ENCODE data around the gene STH.

DNA sequence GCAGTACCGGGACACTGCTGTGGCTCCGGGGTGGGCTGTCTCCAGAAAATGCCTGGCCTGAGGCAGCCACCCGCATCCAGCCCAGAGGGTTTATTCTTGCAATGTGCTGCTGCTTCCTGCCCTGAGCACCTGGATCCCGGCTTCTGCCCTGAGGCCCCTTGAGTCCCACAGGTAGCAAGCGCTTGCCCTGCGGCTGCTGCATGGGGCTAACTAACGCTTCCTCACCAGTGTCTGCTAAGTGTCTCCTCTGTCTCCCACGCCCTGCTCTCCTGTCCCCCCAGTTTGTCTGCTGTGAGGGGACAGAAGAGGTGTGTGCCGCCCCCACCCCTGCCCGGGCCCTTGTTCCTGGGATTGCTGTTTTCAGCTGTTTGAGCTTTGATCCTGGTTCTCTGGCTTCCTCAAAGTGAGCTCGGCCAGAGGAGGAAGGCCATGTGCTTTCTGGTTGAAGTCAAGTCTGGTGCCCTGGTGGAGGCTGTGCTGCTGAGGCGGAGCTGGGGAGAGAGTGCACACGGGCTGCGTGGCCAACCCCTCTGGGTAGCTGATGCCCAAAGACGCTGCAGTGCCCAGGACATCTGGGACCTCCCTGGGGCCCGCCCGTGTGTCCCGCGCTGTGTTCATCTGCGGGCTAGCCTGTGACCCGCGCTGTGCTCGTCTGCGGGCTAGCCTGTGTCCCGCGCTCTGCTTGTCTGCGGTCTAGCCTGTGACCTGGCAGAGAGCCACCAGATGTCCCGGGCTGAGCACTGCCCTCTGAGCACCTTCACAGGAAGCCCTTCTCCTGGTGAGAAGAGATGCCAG lies 12.9 kb downstream of the STH start:
- TF ChIP-seq, protein P1, sequence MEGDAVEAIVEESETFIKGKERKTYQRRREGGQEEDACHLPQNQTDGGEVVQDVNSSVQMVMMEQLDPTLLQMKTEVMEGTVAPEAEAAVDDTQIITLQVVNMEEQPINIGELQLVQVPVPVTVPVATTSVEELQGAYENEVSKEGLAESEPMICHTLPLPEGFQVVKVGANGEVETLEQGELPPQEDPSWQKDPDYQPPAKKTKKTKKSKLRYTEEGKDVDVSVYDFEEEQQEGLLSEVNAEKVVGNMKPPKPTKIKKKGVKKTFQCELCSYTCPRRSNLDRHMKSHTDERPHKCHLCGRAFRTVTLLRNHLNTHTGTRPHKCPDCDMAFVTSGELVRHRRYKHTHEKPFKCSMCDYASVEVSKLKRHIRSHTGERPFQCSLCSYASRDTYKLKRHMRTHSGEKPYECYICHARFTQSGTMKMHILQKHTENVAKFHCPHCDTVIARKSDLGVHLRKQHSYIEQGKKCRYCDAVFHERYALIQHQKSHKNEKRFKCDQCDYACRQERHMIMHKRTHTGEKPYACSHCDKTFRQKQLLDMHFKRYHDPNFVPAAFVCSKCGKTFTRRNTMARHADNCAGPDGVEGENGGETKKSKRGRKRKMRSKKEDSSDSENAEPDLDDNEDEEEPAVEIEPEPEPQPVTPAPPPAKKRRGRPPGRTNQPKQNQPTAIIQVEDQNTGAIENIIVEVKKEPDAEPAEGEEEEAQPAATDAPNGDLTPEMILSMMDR (IDR thresholded peaks at IDR 0.05), result no peak
- TF ChIP-seq POLR2AphosphoS5 (IDR thresholded peaks at IDR 0.05; ENCODE audit: low read depth, low read length) (no peak), REST (IDR thresholded peaks at IDR 0.05; ENCODE audit: insufficient read depth in 1 of 2, low read depth in 2 of 2, low read length in 1 of 2) (no peak)
